SK-N-SH (cell line): Measurements from ENCODE around the gene ZNF750.

Experiments used
- CHD2 ChIP-seq: fragments of 150-350 bp; IDR thresholded peaks from 2 replicates; pipeline ENCODE4 v1.6.1; 2018; ENCODE audit warnings: low read length; ENCODE audit not compliant: partially characterized antibody
- CTCF ChIP-seq: fragments of 200-600 bp; sonication (generic); IDR thresholded peaks from 2 replicates; pipeline ENCODE4 v1.6.1; 2017; ENCODE audit warnings: antibody characterized with exemption, mild to moderate bottlenecking, moderate library complexity
- FOXJ3 ChIP-seq: sonication (generic); formaldehyde crosslinking; IDR thresholded peaks from 2 replicates; pipeline ENCODE4 v1.5.1; 2020; ENCODE audit warnings: mild to moderate bottlenecking, missing genetic modification reagents
- IRF3 ChIP-seq: fragments of 150-350 bp; IDR thresholded peaks from 2 replicates; pipeline ENCODE4 v1.6.1; 2016; ENCODE audit warnings: mild to moderate bottlenecking, low read depth, low read length
- MAX ChIP-seq: IDR thresholded peaks from 2 replicates; pipeline ENCODE4 v1.4.0; 2012; ENCODE audit warnings: low read depth
- MXI1 ChIP-seq: IDR thresholded peaks from 2 replicates; pipeline ENCODE4 v1.6.1; 2012; ENCODE audit warnings: mild to moderate bottlenecking, low read depth, low read length, improper control_type of control experiment
- NRF1 ChIP-seq: IDR thresholded peaks from 2 replicates; pipeline ENCODE4 v1.6.1; 2012; ENCODE audit warnings: low read depth, mild to moderate bottlenecking, low read length
- RXRA ChIP-seq: IDR thresholded peaks from 2 replicates; pipeline ENCODE4 v1.4.0; 2012; ENCODE audit warnings: low read depth, mild to moderate bottlenecking, borderline replicate concordance
- TAF1 ChIP-seq: IDR thresholded peaks from 2 replicates; pipeline ENCODE4 v1.6.1; 2012; ENCODE audit warnings: low read depth, mild to moderate bottlenecking, low read length, moderate library complexity, borderline replicate concordance
- TEAD4 ChIP-seq: IDR thresholded peaks from 2 replicates; pipeline ENCODE4 v1.4.0; 2012; ENCODE audit warnings: mild to moderate bottlenecking, borderline replicate concordance; ENCODE audit not compliant: insufficient read depth
- USF2 ChIP-seq: fragments of 150-350 bp; IDR thresholded peaks from 2 replicates; pipeline ENCODE4 v1.6.1; 2017; ENCODE audit warnings: antibody characterized with exemption, low read length, low read depth, borderline replicate concordance
- YY1 ChIP-seq: IDR thresholded peaks from 2 replicates; pipeline ENCODE4 v1.4.0; 2012; ENCODE audit warnings: low read depth, mild to moderate bottlenecking

GRCh38 chr17:82849076-82849945, 9.5 kb upstream of the ZNF750 start:
- TF ChIP-seq MAX (no peak), TAF1 (no peak), MXI1 (no peak), IRF3 (no peak), USF2 (no peak), TEAD4 (no peak), RXRA (no peak), CTCF (no peak), NRF1 (no peak), YY1 (no peak), CHD2 (no peak), FOXJ3 (CRISPR knock-in tag) (no peak)
